ENCODE measurements around the gene TRAPPC14. TPM values are rescaled to one million over a fixed set of nuclear protein-coding genes. Genes with fewer than 3 reads are reported as not detected.
A peak's percentile ranks its signal among the peaks of the same experiment; 100 is the strongest.
"Not testable (repeated sequence)": the region's sequence is repeated elsewhere in the genome, so short reads cannot be mapped to it uniquely, and the experiment has no call there.

TRAPPC14 gene
- polyA plus RNA-seq, 1 donor from 2014 or later, result 6.3 TPM

- H3K27me3 Mint-ChIP-seq, H3K4me1 Mint-ChIP-seq, H3K9me3 Mint-ChIP-seq, H3K27ac Mint-ChIP-seq, H3K4me3 Mint-ChIP-seq, H3K36me3 Mint-ChIP-seq: not testable (repeated sequence)
These were observed 21.6 kb upstream of the TRAPPC14 start for GRCh38 chr7:100180084-100180483.

GRCh38 chr7:100177045-100178001 lies 18.8 kb upstream of the TRAPPC14 start, which contains the start of the genes GPC2 and STAG3:
TSS of gene GPC2 (minus strand) at chr7:100177381. CDS start at chr7:100177199, 182 bp downstream.
TSS of gene STAG3 (plus strand) at chr7:100177918. CDS start at chr7:100180557, 2,639 bp downstream.
- peaks cover 5 to 7% (median 6%) of the 10 kb centered on the region in 3 donors for H3K4me1 Mint-ChIP-seq

DNA sequence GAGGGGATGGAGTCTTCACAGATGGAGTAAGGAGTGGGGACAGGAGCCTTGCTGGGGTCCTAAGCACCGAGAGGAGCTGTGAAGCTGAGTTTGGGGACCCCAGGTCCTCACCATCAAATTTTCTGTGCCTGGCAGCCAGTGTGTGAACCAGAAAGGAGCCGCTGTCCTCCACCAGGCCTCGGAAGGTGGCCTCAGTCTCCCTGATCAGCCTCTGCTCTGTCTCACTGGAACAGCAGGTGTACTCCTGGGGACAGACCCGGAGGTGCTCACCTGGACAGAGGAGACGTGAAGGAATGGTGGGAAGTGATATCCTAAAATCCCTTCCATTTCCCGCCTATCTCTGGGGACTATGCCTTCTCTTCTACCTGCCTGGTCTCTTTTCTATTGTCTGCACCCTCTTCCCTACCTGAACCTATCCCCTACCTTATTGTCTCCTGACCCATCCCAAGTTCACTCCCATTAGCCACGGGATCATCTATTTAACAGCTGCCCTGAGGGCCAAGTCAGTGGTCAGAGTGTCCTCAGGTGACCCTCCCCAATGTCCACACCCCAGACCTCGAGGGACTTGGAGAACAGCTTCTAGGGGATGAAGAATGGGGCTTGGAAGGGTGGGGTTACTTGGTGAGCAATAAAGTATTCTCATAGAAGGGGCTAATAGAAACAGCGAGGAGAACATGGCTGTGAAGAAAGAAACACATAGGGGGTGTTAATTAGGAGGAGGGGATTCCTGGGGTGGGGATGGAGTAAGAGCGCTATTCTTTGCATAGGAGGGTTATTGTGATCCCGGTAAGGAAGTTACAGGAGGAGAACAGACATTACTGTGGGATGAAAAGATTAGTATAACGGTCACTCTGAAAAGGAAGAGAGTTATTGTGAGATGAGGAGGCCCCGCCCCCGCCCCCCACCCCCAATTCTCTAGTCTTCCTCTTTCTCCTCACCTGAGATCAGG lies 17.8 kb upstream of the TRAPPC14 start:
- Mint-ChIP-seq H3K4me3 (peak overlapping the region; percentile 73 to 93 (median 85)), H3K27ac (peak overlapping the region in 1 of 3 donors; percentile 12), H3K36me3 (no peaks in the 10 kb centered on the region), H3K9me3 (no peaks in the 10 kb centered on the region), H3K27me3 (peaks cover 11% of the 10 kb centered on the region), H3K4me1 (peaks cover 5 to 10% (median 6%) of the 10 kb centered on the region in 3 donors)

More at GRCh38 chr7:100177045-100178001, 18.8 kb upstream of the TRAPPC14 start, which contains the start of the genes GPC2 and STAG3:
- peak within 1 kb of the TSS; percentile 73 to 93 (median 85) for H3K4me3 Mint-ChIP-seq
- H3K27ac Mint-ChIP-seq, result peak within 1 kb of the TSS in 2 of 3 donors; percentile 12 to 74
- H3K36me3 Mint-ChIP-seq, result no peaks in the 10 kb centered on the region
- H3K27me3 Mint-ChIP-seq, result peaks cover 9% of the 10 kb centered on the region
- no peaks in the 10 kb centered on the region for H3K9me3 Mint-ChIP-seq

- no peaks in the 10 kb centered on the region for H3K36me3 Mint-ChIP-seq
- peaks cover 15% of the 10 kb centered on the region for H3K27me3 Mint-ChIP-seq
- H3K27ac Mint-ChIP-seq, result no peak overlapping the region
- no peaks in the 10 kb centered on the region for H3K9me3 Mint-ChIP-seq
- H3K4me1 Mint-ChIP-seq, result peaks cover 5 to 15% (median 6%) of the 10 kb centered on the region in 3 donors
- H3K4me3 Mint-ChIP-seq, result peak overlapping the region in 3 of 4 donors; percentile 2 to 81 (median 6)
These were observed 16.9 kb upstream of the TRAPPC14 start for GRCh38 chr7:100175296-100175935.

- H3K36me3 Mint-ChIP-seq, result no peaks in the 10 kb centered on the region
- H3K27me3 Mint-ChIP-seq, result peaks cover 17% of the 10 kb centered on the region
- peak overlapping the region in 1 of 4 donors; percentile 6 for H3K4me3 Mint-ChIP-seq
- H3K4me1 Mint-ChIP-seq, result peaks cover 5 to 17% (median 6%) of the 10 kb centered on the region in 3 donors
- no peaks in the 10 kb centered on the region for H3K9me3 Mint-ChIP-seq
- H3K27ac Mint-ChIP-seq, result no peak overlapping the region
These were observed 16.1 kb upstream of the TRAPPC14 start for GRCh38 chr7:100174582-100174981.

GRCh38 chr7:100173806-100174495 lies 15.4 kb upstream of the TRAPPC14 start:
- peaks cover 22% of the 10 kb centered on the region for H3K27me3 Mint-ChIP-seq
- no peak overlapping the region for H3K27ac Mint-ChIP-seq
- peak overlapping the region in 1 of 4 donors; percentile 44 for H3K4me3 Mint-ChIP-seq
- H3K36me3 Mint-ChIP-seq, result no peaks in the 10 kb centered on the region
- H3K9me3 Mint-ChIP-seq, result no peaks in the 10 kb centered on the region
- H3K4me1 Mint-ChIP-seq, result peaks cover 6 to 18% (median 6%) of the 10 kb centered on the region in 3 donors

GRCh38 chr7:100171840-100172239 lies 13.3 kb upstream of the TRAPPC14 start:
- H3K36me3 Mint-ChIP-seq, result no peaks in the 10 kb centered on the region
- H3K9me3 Mint-ChIP-seq, result no peaks in the 10 kb centered on the region
- H3K4me1 Mint-ChIP-seq, result peaks cover 22 to 34% (median 24%) of the 10 kb centered on the region in 3 donors
- H3K27me3 Mint-ChIP-seq, result peaks cover 44% of the 10 kb centered on the region
- H3K27ac Mint-ChIP-seq, result no peak overlapping the region
- H3K4me3 Mint-ChIP-seq, result peak overlapping the region in 3 of 4 donors; percentile 63 to 88 (median 88)

DNA sequence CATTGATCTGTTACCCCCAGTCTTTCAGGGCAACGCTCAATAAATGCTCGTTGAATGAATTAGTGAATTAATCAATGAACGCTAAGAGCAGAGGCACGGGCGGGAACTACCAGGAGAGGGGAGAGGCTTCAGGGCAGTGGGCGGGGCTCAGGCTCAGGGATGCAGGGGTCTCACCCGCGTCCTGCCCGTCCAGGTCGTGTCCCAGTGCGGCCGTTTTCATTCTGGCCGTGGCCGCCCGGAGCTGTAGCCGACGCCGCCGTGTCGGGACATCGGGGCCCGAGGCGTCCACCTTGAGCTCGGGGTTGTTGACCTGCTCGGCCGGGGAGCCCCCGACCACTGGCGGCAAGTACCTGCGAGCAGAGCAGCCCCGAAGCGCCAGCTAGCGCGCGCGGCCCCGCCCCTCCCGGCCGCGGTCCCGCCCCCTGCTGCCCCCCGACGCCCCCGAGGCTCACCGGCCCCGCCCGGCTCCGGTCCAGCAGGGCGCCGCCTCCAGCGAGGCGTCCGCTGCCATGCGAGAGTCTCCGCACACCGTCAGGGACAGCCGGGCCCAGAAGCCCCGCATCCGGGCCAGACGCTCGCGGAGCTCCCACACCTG lies 12.7 kb upstream of the TRAPPC14 start:
- no peaks in the 10 kb centered on the region for H3K36me3 Mint-ChIP-seq
- H3K9me3 Mint-ChIP-seq, result no peaks in the 10 kb centered on the region
- peaks cover 23 to 32% (median 24%) of the 10 kb centered on the region in 3 donors for H3K4me1 Mint-ChIP-seq
- H3K27ac Mint-ChIP-seq, result peak overlapping the region in 1 of 3 donors; percentile 14
- H3K4me3 Mint-ChIP-seq, result peak overlapping the region in 3 of 4 donors; percentile 11 to 75 (median 60)
- H3K27me3 Mint-ChIP-seq, result peaks cover 50% of the 10 kb centered on the region

- H3K4me1 Mint-ChIP-seq, result peaks cover 23 to 32% (median 24%) of the 10 kb centered on the region in 3 donors
- no peaks in the 10 kb centered on the region for H3K36me3 Mint-ChIP-seq
- H3K9me3 Mint-ChIP-seq, result no peaks in the 10 kb centered on the region
- H3K27me3 Mint-ChIP-seq, result peaks cover 52% of the 10 kb centered on the region
- H3K27ac Mint-ChIP-seq, result peak overlapping the region in 1 of 3 donors; percentile 14
- peak overlapping the region; percentile 11 to 87 (median 50) for H3K4me3 Mint-ChIP-seq
These were observed 11.8 kb upstream of the TRAPPC14 start for GRCh38 chr7:100170101-100170897.

DNA sequence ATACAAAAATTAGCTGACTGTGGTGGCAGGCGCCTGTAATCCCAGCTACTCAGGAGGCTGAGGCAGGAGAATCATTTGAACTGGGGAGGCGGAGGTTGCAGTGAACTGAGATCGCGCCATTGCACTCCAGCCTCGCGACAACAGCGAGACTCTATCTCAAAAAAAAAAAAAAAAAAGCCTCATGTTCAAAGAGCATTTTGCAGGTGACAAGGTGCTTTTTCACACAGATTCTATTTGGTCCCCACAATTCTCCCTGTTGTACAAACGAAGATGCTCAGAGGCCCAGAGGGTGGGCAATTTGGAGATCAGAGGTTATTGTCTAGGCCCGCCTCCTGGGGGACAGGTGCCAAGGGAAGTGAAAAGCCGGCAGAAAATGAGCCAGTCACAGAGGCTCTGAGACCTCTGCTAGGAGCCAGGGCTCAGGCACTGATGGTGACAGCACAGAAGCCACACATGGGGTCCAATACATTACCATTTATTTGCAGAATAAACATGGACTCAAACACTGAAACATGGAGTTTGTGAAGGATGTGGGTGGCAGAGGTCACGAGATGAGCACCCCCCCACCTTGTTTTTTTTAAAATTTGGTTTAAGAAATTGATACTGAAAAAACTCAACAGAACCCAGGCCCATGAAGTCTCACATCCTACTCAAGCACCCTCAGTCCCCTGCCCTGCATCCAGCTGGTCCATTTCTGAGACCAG lies 10.8 kb upstream of the TRAPPC14 start:
- Mint-ChIP-seq H3K9me3 (no peaks in the 10 kb centered on the region), H3K27me3 (peaks cover 52% of the 10 kb centered on the region), H3K4me1 (peaks cover 23 to 32% (median 24%) of the 10 kb centered on the region in 3 donors), H3K4me3 (peak overlapping the region in 3 of 4 donors; percentile 67 to 91 (median 83)), H3K27ac (peak overlapping the region in 1 of 3 donors; percentile 42), H3K36me3 (no peaks in the 10 kb centered on the region)

GRCh38 chr7:100167912-100168323 lies 9.4 kb upstream of the TRAPPC14 start:
- Mint-ChIP-seq H3K4me1 (peaks cover 28 to 36% (median 29%) of the 10 kb centered on the region in 3 donors), H3K27ac (peak overlapping the region; percentile 54 to 90 (median 71))

More at GRCh38 chr7:100167912-100168323, 9.4 kb upstream of the TRAPPC14 start:
- Mint-ChIP-seq H3K4me3 (peak overlapping the region; percentile 34 to 91 (median 72)), H3K9me3 (no peaks in the 10 kb centered on the region), H3K36me3 (no peaks in the 10 kb centered on the region), H3K27me3 (peaks cover 48% of the 10 kb centered on the region)

Data from IgD-negative memory B cell (primary cell).